GM12872 (cell line): Measurements from ENCODE around the gene EFS.

ENCODE experiments used
- TF ChIP-seq, protein P1 (sequence below): IDR thresholded peaks from 3 replicates; pipeline ENCODE4 v1.5.1; 2011; ENCODE audit warnings: low read depth, mild to moderate bottlenecking, low read length, moderate library complexity; ENCODE audit not compliant: insufficient read depth

EFS gene

DNA sequence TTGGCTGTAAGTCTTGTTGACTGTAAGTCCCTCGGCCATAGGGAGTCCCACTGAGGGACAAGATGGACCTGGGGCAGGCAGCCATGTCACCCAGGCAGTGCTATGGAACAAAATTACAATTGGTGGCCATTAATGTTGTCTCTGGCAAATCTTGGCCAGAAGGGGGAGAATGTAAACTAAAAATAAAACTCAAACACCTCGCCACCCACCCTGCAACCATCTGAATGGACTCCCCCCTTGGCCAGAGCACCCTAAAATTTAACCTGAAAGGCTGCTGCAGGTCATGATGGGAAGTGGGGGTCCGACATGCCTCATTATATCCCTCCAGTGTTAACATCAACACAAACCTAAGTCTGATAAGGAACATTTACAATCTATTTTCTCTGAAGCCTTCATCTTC is 20.5 kb downstream of the EFS start:
- TF ChIP-seq, protein P1, sequence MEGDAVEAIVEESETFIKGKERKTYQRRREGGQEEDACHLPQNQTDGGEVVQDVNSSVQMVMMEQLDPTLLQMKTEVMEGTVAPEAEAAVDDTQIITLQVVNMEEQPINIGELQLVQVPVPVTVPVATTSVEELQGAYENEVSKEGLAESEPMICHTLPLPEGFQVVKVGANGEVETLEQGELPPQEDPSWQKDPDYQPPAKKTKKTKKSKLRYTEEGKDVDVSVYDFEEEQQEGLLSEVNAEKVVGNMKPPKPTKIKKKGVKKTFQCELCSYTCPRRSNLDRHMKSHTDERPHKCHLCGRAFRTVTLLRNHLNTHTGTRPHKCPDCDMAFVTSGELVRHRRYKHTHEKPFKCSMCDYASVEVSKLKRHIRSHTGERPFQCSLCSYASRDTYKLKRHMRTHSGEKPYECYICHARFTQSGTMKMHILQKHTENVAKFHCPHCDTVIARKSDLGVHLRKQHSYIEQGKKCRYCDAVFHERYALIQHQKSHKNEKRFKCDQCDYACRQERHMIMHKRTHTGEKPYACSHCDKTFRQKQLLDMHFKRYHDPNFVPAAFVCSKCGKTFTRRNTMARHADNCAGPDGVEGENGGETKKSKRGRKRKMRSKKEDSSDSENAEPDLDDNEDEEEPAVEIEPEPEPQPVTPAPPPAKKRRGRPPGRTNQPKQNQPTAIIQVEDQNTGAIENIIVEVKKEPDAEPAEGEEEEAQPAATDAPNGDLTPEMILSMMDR, result no peak

DNA sequence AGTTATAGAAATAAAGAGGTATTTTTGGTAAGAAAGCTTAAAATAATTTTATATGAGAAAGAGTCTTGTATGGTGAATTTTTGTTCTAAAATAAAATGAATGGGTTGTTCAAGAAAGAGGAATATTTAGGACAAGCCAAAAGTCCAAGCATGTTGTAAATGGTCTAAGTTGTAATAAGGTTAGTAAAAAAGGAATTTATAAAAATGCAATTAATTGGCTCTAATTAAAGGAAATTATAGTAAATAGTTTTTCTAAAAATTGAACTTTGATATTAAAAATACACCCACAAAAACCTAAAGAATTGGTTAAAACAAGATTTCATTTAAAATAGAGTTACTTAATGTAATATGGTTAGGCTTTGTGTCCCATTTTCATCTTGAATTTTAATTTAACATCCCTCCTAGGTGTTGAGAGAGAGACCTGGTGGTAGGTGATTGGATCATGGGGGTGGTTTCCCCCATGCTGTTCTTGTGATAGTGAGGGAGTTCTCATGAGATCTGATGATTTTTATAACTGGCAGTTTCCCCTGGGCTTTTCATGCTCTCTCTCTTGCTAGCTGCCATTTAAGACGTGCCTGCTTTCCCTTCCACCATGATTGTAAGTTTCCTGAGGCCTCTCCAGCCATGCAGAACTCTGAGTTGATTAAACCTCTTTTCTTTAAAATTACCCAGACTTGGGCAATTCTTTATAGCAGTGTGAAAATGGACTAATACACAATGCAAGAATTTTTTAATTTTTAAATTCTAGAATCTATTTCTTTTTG is 25.3 kb downstream of the EFS start:
- TF ChIP-seq, protein P1, result no peak

DNA sequence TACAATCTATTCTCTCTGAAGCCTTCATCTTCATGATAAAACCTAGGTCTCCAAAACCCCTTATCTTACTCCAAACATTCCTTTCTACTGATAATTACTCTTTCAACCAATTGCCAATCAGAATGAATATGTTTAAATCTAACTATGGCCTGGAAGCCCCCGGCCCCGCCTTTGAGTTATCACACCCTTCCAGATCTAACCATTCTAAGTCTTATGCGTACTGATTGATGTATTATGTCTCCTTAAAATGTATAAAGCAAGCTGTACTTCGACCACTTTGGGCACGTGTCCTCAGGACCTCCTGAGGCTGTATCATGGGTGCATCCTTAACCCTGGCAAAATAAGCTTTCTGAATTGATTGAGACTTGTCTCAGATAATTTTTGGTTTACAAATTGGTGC is 29.3 kb downstream of the EFS start:
- TF ChIP-seq, protein P1, result no peak

DNA sequence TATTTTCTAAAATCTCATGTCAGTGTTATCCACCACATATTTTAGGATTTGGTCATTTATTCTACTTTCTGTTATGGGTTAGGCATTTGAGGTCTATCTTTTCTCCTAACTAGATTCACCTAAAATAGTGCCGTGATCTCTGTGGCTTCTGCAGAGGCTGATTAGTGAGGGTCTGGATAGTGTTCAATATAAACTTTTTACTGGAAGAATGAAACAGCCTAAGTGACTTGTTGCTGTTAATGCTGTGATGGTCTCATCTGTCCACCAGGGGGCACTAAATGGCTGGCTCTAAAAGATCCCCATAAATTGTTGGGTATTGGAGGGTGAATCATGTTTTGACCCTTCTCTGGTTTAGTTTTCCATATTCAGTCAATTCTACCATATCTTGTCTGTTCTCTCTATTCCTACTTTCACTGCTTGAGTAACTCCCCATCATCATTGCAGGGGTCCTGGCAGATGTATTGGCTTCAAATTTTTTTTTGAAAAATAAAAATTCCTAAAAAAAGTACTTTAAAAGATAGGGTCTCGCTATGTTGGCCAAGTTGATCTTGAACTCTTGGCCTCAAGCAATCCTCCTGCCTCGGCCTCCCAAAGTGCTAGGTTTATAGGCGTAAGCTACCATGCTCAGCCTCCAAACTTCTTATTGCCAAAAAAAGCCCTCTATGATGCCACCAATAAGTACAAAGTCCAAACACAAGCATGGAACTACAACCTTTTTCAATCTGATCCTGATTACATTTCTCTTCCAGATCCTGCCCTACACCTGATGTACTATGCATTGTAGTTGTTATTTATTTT is 36.8 kb downstream of the EFS start:
- TF ChIP-seq, protein P1, result peak; percentile 85

DNA sequence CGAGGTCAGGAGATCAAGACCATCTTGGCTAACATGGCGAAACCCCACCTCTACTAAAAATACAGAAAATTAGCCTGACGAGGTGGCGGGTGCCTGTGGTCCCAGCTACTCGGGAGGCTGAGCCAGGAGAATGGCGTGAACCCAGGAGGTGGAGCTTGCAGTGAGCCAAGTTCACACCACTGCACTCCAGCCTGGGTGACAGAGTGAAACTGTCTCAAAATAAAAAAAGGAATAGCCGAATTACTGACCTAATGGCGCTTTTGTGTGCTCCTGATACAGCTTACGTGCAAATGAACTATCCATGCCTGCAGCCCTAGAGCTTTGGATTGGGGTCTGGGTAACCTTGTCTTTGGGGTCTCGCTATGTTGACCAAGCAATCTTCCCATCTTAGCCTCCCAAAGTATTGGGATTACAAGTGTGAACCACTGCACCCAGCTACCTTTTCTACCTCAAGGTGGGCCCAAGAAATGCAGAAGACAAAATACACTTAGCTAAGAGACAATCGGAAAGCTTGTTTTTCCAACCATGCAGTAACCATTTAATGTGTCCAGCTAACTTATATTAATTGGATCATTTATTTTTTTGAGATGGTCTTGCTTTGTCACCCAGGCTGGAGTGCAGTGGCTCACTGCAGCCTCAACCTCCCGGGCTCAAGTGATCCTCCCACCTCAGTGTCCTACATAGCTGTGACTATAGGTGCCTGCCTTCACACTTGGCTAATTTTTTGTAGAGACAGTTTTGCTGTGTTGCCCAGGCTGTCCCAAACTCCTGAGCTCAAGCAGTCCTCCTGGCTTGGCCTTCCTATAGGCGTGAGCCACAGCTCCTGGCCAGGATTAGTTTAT is 38.3 kb downstream of the EFS start:
- TF ChIP-seq, protein P1, result no peak

DNA sequence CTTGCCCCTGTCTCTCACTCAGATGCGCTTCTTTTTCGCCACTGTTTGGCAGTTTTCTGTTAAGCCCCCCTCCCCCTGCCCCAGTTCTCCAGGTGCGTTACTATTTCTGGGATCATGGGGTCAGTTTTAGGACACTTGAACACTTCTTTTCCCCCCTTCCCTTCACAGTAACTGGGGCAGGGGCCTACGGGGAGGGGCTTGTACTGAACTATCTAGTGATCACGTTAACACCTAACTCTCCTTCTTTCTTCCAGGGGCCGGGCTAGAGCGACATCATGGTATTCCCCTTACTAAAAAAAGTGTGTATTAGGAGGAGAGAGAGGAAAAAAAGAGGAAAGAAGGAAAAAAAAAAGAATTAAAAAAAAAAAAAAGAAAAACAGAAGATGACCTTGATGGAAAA is 40.0 kb downstream of the EFS start:
- TF ChIP-seq, protein P1, result no peak

DNA sequence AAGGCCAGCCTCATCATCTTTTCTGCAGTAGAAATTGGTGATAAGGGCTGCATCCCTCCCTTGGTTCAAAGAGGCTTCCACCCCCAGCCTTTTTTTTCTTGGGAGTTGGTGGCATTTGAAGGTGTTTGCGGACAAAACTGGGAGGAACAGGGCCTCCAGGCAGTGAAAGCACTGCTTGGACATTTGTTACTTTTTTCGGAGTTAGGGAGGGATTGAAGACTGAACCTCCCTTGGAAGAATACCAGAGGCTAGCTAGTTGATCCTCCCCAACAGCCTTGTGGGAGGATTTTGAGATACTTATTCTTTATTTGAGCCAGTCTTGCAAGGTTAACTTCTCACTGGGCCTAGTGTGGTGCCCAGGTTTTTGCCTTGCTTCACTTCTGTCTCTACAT is 40.5 kb downstream of the EFS start:
- TF ChIP-seq, protein P1, result no peak
